Stimulated activated CD8-positive, alpha-beta memory T cell treated with anti-CD3 and anti-CD28 coated beads, Interleukin-4, amount 100 ng/mL, for 4 hours (primary cell): ENCODE measurements around the gene GCNT2.
"Not testable (repeated sequence)": the region's sequence is repeated elsewhere in the genome, so short reads cannot be mapped to it uniquely, and the experiment has no call there.

Experiments used
- DNase-seq, 2 donors: peaks; one replicate each; pipeline ENCODE4 v3.0.0-alpha.2; 2020; ENCODE audit warnings: low read depth in 2 of 2, low spot score in 1 of 2

The GCNT2 gene

DNA sequence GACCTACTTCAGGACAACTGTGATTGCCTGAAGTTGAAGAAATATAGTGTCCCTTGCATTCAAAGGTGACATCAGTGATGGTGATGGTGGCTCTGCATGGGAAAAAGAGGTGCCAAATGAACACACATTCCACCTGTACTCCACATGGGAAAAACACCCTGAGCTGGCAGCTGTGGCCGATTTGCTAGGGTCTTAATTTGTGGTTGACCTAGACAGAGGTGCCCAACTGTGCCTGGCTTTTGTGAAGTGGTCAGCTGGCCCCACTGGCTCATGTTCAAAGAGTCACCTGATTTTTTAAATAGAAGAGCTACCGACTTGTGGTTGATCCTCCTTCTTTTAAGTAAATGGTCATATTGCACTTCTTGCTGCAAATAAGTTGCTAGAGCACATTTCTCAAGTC, 7.6 kb upstream of the GCNT2 start:
- DNase-seq: no peak

DNA sequence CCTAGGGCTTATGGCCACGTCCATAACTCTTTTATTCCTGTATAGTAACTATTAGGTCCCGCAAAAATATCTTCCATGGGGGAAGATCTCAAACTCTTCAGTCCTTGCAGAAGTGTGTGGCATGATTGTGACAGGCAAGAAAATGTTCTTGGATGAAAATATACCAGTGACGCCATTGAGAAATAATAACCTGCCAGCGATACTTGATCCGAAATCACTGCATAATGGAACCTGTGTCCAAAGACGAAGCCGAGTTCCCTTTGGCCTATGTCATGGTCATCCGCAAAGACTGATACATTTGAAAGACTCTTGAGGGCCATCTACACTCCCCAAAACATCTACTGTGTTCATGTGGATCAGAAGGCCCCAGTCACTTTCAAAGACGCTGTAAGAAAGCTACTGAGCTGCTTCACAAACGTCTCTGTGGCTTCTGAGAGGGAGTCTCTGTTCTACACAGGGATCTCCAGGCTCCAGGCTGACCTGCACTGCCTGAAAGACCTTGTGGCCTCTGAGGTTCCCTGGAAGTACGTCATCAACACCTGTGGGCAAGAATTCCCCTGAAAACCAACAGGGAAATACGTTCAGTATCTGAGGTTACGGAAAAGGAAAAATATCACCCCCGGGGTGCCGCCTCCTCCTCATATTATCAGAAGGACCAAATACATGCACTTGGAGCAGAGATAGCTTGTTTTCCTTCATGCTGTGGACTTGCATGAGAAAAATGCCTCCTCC, 6.9 kb upstream of the GCNT2 start:
- no peak for DNase-seq

DNA sequence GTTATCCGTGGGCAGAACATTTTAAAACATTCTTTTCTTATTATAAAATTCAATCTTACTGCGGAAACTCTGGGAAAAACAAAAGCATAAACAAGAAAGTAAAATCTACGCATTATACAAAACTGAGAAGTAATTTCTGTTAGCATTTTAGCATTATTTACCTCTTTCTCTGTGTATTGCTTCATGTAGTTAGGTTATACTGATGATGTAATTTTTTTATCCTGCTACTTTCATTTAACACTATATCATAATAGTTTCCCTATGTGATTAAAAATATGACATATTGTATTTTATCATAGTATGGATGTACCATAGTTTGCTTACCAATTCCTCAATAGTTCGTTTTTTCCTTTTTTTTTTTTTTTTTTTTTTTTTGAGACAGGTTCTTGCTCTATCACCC, 4.2 kb upstream of the GCNT2 start:
- DNase-seq: no peak

DNA sequence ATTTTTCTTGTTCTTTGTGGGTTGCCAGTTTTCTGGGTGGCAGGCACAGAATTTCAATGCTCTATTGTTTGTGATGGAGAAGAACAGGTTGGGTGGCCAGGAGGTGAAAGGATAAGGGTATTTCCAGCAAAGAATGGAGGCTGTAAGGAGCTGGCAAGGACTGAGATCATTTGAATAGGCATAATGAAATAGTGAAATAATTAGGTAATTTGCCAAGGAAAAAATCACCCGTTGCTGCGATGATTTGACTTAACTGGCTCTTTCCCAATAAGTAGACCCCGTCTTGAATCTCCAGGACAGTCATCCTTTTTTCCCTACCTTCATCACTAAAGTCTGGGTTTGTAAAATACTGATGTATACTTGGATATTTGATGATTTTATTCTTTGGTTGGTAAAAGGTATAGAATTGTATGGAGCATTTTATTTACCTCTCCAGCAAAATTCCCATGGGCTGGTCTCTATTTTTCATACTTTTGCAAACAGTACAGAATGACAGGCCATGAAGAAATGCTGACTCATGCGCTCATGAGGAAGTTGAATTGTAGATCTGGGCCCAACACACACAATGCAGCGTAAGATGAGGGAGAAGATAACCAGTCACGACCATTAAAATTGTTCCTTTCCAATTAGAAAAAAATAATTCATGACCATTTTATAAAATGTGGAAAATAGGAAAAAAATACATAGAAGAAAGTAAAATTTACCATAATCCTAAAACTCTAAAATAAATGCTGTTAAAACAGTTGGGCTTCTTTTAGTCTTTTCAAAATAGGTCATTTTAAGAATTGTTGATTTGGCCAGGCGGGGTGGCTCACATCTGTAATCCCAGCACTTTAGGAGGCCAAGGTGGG, 2.4 kb upstream of the GCNT2 start:
- DNase-seq: no peak

DNA sequence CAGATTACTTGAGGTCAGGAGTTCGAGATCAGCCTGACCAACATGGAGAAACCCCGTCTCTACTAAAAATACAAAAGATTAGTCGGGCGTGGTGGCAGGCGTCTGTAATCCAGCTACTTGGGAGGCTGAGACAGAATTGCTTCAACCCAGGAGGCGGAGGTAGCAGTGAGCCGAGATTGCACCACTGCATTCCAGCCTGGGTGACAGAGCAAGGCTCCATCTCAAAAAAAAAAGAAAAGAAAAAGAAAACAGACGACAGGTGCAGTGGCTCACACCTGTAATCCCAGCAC, 1.8 kb upstream of the GCNT2 start:
- DNase-seq: not testable (repeated sequence)

DNA sequence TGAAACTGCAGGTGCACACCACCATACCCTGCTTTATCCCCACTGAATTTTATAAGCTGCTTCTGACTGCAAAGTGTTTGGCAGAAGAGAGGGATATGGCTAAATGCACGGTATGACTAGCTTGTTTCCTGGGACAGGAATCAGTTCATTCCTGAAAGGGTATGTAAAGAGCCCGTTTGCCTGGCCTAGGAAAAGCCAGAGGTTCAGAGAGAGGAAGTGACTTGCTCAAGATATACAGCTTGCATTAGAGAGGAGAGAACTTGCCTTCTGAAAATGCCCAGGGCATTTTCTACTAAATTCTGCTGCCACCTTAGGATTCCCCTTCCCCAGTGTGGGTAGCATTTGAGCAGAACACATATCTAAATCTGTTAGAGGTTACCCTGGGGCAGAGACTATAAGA, 683 bp upstream of the GCNT2 start:
- no peak for DNase-seq

DNA sequence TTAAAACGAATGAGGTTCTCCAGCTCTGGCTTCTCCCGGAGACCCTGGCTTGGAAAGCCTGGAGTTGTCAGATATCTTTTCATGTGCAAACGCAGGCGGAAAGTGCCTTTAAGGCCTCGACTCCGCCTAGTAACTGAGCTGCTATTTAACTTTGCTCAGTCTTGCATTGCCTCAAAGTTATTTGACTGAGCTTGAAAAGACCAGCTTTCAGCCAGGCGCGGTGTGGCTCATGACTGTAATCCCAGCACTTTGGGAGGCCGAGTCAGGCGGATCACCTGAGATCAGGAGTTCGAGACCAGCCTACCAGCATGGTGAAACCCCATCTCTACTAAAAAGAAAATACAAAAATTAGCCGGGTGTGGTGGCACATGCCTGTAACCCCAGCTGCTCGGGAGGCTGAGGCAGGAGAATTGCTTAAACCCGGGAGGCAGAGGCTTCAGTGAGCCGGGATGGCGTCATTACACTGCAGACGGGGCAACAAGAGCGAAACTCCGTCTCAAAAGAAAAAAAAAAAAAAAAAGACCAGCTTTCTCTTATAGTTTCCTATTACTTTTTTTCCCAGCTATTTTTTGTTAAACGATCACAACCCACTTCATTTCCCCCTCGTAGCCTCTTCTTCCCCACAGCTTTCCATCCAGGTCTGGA, 1.9 kb downstream of the GCNT2 start:
- DNase-seq: no peak

DNA sequence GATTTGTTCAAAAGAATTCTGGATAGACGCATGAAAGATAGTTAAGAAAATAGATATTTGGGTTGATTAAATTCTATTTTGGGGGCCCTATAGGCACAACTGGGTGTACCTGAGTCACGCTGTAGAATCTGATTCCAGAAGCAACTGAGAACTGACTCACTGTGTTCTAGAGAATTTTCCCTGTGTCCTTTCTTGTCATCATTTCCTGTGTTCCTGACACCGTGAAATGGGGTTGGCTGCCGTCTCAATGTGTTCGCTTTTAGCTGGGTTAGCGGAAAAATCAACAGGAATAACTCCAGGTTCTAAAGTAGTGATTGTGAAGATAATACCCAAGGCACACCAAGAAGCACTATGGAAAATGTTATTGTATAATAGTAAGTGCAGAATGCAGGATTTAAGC, 5.0 kb downstream of the GCNT2 start:
- no peak for DNase-seq

DNA sequence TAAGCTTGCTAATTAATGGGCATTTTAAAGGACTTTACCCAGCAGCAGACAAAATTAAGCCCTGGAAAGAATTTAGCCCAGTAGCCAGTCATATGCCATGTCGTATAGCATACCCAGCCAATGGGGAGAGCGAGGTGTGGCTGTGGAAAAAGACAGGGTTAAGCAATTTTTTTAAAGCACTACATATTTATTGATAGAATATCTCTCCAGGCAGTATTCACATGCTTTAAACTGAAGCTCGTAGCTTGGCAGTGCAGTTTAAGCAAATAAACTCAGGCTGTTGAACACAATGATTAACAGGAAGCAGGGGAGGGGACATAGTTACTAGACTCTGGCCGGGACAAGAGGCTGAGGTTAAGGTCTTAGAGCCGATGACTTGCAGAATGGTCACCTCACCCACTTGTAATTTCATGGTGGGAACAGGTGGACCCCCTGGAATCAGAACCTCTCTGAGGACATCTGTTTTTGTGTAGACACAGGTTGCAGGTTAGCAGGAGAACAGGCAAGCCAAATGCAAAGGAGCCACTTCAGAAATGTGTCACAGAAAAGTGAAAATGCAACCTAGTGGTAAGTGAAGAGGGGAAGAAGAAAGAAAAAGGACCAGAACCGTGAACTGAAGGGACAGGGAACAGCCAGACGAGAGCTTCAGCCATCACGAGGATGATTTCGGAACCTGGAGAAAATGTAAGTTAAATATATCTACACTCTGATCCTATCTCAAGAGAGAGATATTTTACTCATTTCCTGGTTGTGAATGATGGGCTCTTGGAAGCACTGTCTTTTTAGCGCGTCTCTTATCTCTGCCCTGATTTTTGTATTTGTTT, 7.2 kb downstream of the GCNT2 start:
- no peak for DNase-seq

DNA sequence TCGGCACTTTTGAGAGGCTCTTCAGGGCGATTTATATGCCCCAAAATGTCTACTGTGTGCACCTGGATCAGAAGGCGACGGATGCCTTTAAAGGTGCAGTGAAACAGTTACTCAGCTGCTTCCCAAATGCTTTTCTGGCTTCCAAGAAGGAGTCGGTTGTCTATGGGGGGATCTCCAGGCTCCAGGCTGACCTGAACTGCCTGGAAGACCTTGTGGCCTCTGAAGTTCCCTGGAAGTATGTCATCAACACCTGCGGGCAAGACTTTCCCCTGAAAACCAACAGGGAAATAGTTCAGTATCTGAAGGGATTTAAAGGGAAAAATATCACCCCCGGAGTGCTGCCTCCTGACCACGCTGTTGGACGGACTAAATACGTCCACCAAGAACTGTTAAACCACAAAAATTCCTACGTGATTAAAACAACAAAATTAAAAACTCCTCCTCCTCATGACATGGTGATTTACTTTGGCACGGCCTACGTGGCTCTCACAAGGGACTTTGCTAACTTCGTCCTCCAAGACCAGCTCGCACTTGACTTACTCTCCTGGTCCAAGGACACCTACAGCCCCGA, 8.2 kb downstream of the GCNT2 start:
- DNase-seq: no peak

DNA sequence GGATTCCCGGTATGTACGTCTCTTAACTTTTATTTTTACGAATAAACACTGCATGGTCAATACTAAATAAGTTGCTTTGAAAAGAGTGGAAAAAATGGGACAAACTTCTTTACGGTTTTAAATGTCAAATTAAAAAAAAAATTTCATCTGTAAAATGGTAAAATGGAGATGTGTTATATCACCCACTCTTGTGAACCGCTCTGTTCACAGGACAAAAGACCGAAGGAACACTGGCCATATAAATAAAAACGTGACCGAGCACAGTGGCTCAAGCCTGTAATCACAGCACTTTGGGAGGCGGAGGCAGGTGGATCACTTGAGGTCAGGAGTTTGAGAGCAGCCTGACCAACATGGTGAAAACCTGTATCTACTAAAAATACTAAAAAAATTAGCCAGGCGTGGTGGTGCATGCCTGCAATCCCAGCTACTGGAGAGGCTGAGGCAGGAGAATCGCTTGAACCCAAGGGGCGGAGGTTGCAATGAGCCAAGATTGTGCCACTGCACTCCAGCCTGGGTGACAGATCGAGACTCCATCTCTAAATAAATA, 8.8 kb downstream of the GCNT2 start:
- DNase-seq: not testable (repeated sequence)

DNA sequence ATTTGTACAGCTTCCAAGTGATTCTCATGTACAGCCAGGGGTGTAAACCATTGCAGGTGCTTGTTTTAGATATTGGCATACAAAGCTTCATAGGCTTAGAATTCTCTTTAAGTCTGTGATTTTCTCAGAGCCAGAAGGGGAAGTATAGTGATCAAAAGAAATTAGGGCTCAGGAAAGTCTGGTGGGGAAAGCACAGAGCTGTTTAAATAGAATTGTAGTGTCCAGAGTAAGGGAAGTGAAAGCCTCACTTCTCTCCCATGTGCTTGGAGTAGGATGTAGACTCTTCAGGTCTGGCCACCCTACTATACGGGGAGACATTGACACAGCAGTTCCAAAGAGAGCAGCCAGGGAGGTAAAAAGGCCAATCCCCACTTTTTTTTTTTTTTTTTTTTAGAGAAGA, 10.4 kb downstream of the GCNT2 start:
- DNase-seq: no peak

DNA sequence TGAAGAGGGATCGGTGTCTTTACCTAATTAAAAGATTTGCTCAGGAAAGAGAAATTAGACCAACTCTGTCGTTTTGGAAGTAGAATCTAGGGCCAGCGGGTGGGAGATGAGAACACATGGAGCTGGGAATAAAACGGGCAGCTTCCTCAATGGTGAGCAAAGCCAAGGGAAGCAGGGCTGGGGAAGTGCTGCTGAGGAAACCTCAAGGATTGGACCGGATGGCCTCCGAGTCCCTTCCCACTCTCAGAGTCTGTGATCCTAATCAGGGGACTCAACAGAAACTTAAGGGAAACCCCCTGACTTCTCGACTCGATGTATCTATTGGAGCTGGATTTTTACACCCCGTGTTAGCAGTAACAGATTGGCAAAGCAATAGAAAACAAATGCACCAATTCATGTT, 10.8 kb downstream of the GCNT2 start:
- DNase-seq: no peak

DNA sequence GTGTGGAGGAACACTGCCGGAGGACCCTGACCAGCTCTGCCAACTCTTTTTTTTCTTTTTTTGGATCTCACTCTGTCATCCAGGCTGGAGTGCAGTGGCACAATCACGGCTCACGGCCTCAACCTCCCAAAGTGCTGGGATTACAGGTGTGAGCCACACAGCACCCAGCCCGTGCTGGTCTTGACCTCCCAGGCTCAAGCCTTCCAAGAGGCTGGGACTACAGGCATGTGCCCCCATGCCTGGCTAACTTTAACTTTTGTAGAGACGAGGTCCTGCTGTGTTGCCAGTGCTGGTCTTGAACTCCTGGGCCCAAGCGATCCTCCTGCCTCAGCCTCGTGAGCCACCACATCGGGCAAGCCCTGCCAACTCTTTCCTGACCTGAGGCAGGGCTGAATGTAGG, 11.2 kb downstream of the GCNT2 start:
- no peak for DNase-seq

DNA sequence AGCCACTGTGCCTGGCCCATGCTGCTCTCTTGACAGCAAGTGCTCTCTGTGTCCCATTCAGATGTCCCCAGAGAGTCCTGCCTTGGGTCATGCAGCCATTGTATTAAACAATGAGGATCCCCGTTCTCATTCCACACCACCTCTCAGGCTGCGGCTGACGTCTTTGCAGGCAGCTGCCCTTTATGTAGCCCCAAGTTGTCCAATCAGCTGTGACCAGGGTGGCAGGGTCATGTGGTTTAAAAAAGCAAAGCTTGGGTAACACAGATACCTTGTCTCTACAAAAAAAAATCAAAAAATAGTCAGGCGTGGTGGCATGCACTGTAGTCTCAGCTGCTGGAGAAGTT, 13.2 kb downstream of the GCNT2 start:
- DNase-seq: no peak

DNA sequence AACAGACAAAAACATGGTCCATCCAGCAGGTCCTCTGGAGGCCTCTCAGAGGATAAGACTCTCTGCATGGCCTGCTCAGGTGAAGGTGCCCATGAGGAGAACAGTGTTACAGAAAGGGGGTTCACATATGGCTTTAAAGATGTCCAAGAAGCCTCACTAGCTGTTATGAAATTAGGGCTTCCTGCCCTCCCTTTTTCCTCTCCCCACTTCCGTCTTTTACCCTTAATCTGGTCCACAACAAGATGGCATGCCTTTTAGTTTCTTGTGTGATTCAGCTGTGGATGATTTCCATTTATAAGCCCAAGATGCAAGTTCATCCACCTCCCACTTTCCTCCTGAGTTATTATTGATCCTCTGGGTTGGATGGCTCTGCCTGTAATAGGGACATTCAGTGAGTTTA, 14.0 kb downstream of the GCNT2 start:
- no peak for DNase-seq

DNA sequence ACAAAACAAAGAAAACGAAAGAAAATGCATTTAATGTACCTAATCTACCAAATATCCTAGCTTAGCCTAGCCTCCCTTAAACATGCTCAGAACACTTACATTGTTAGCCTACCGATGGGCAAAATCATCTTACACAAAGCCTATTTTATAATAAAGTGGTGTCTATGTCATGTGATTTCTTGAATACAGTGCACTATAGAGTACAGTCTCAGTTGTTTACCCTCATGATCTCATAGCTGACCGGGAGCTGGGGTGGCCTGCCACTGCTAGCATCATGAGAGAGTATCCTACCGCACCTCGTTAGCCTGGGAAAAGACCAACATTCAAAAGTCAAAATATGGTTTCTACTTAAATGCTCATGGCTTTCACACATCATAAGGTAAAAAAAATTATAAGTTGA, 16.6 kb downstream of the GCNT2 start:
- no peak for DNase-seq

DNA sequence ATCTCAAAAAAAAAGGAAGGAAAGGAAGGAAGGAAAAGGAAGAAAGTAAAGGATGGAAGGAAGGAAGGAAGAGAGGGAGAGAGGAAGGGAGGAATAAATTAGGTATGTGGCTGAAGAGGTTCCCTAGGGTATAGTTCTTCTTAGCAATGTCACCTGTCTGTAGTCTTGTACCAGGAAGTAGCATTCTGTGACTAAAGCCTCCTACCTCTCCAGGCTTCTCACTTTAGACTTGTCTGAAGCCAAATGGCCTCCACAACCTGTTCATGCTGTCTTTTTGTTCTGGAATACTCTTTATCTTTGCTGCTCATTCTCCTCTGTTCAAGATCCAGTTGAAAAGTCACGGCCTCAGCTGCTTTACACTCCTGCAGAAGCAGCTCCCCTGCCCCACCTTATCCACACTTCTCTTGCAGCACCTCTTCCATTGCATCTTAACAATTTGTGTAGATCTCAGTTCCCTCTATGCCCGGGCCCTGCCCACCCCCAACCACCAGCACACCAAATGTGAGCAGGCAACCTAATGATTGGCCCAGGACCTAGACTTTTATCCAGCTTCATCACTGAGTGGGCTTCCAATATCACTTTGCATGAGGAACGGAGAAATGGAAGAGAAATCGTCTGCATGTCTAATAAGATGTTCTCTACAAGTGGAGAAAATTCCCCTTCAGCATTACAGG, 19.1 kb downstream of the GCNT2 start:
- no peak for DNase-seq

DNA sequence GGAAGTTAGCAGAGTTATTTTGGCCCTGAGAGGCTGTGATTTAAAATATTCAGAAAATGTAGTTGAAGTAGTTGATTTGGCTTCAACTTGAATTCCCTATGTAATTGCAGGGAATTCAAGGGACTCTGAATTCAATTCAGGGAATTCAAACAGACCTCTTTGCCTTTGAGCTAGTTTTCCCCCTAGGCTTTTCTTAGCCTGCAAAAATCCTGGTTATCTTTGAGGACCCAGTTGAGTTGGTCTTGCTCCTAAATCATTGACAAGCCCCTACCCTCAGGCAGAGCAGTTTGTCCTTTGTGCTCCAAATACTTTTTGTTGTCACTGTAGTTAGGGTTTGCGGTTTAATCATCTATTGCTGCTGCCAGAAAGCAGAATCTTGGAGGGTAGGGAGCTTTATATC, 20.4 kb downstream of the GCNT2 start:
- DNase-seq: no peak

DNA sequence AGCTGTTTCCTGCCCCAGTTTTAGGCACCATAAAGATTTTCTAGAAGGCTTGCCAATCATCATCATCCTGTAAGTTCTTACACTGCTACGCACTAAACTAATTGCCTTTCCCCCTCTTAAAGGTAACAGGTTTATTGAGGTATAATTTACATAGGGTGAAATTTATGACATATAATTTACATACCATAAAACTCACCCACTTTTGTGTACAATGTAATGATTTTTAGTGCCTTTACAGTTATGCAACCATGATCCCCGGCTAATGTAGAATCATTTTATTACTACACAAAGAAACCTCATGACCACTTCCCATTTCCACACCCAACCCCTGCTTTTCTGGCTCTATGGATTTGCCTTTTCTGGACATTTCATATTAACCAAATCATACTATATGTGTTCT, 21.1 kb downstream of the GCNT2 start:
- no peak for DNase-seq

DNA sequence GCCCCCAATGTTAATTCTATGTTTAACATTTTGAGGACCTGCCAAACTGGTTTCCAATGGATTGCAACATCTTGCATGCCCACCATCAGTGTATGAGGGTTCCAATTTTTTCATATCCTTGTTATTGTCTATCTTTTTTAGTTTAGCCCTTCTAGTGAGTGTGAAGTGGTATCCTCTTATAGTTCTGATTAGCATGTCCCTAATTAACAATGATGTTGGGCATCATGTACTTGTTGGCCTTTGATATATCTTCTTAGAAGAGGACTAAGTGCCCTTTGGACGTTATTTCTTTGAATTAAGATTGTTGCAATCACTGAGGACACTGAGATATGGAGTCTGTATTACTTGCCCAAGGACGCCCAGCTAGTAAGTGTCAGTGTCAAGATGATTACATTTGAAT, 22.3 kb downstream of the GCNT2 start:
- DNase-seq: no peak
